ENCODE data around the gene LMO1. TPM values are rescaled to one million over a fixed set of nuclear protein-coding genes. Genes with fewer than 3 reads are reported as not detected.

LMO1 gene
- total RNA-seq, 1 experiment from 2014 or later = not detected

GRCh38 chr11:8218840-8219239, 44.8 kb downstream of the LMO1 start:
- H3K36me3 Mint-ChIP-seq (ENCODE audit: insufficient read depth, unreplicated experiment) = peaks cover 7% of the 10 kb centered on the region
- POLR2A ChIA-PET = interaction anchor here (0.7 kb wide), 1 partner anchor 344 kb away, joined by 3 read pairs; no protein-coding TSS in a partner anchor
- H3K4me1 Mint-ChIP-seq (ENCODE audit: insufficient read depth, unreplicated experiment) = no peaks in the 10 kb centered on the region
- H3K9me3 Mint-ChIP-seq (ENCODE audit: unreplicated experiment) = no peaks in the 10 kb centered on the region
- CTCF ChIA-PET = interaction anchor here (0.6 to 19.3 kb wide), 17 partner anchors 10 to 1025 kb away, joined by 3 to 398 read pairs (median 4); partner anchors contain the start of gene LMO1
- no peak for DNase-seq (ENCODE audit: unreplicated experiment)
- H3K27ac Mint-ChIP-seq (ENCODE audit: low read depth, unreplicated experiment) = no peak overlapping the region
- H3K4me3 Mint-ChIP-seq (ENCODE audit: unreplicated experiment) = no peak overlapping the region
- peaks cover 19% of the 10 kb centered on the region for H3K27me3 Mint-ChIP-seq (ENCODE audit: insufficient read depth, unreplicated experiment)
- intact Hi-C loops (cut with micrococcal nuclease) = loop anchor here (1.0 kb wide), 1 partner anchor 347 kb away; no protein-coding TSS in a partner anchor
- no TSS peak for BruUV-seq (replicated peaks)
- no peak for TF ChIP-seq CTCF (IDR thresholded peaks at IDR 0.05; ENCODE audit: unreplicated experiment)

DNA sequence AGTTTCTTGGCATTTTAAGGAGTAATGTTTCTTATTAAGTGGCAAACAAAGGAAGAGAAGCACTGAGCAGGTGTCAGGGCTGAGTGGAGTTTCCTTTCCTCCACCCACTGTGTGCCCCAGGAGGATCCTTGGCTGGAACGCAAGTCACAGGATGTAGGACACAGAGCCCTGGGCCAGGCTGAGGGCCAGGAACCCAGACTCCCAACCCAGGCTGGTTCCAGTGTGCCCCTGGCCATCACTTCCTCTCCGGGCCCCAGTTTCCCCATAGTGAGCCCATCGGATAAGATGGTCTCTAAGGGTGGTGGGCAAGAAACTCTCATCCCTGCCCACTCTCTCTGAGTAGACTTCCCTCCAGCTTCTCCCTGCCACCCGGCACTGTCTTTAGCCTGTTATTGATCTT, 45.3 kb downstream of the LMO1 start:
- H3K9me3 Mint-ChIP-seq (ENCODE audit: unreplicated experiment) = no peaks in the 10 kb centered on the region
- intact Hi-C loops (cut with micrococcal nuclease) = no loop called here
- no peak overlapping the region for H3K4me3 Mint-ChIP-seq (ENCODE audit: unreplicated experiment)
- no peaks in the 10 kb centered on the region for H3K4me1 Mint-ChIP-seq (ENCODE audit: insufficient read depth, unreplicated experiment)
- no peak for TF ChIP-seq CTCF (IDR thresholded peaks at IDR 0.05; ENCODE audit: unreplicated experiment)
- ChIA-PET CTCF (interaction anchor here (0.9 to 19.3 kb wide), 6 partner anchors 10 to 350 kb away, joined by 5 to 398 read pairs (median 7); partner anchors contain the start of gene LMO1), POLR2A (interaction anchor here (0.7 kb wide), 1 partner anchor 344 kb away, joined by 3 read pairs; no protein-coding TSS in a partner anchor)
- BruUV-seq (replicated peaks) = no TSS peak
- H3K36me3 Mint-ChIP-seq (ENCODE audit: insufficient read depth, unreplicated experiment) = peaks cover 7% of the 10 kb centered on the region
- H3K27ac Mint-ChIP-seq (ENCODE audit: low read depth, unreplicated experiment) = no peak overlapping the region
- no peak for DNase-seq (ENCODE audit: unreplicated experiment)
- peaks cover 19% of the 10 kb centered on the region for H3K27me3 Mint-ChIP-seq (ENCODE audit: insufficient read depth, unreplicated experiment)

DNA sequence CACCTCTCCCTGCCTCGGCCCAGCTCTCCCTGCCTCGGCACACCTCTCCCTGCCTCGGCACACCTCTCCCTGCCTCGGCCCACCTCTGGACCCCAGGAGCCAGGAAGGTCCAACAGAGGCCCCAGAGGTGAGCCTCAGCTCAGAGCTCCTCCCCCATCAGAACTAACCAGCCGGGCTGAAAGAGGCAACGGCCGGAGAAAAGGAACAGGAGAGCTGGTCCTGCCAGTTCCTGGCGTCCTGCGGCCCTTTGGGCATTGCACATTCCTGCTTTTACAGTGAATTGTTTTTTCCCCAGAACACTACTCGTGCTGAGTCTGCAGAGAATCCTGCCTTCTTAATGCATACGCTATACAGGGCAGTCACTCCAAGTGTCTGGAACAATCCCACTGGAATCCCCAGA, 45.8 kb downstream of the LMO1 start:
- ChIA-PET POLR2A (interaction anchor here (0.6 kb wide), 1 partner anchor 500 kb away, joined by 3 read pairs; no protein-coding TSS in a partner anchor), CTCF (interaction anchor here (0.6 to 19.3 kb wide), 9 partner anchors 11 to 560 kb away, joined by 3 to 398 read pairs (median 5); partner anchors contain the start of gene LMO1)
- peaks cover 7% of the 10 kb centered on the region for H3K36me3 Mint-ChIP-seq (ENCODE audit: insufficient read depth, unreplicated experiment)
- no TSS peak for BruUV-seq (replicated peaks)
- no peak for DNase-seq (ENCODE audit: unreplicated experiment)
- H3K9me3 Mint-ChIP-seq (ENCODE audit: unreplicated experiment) = no peaks in the 10 kb centered on the region
- intact Hi-C loops (cut with micrococcal nuclease) = no loop called here
- no peak for TF ChIP-seq CTCF (IDR thresholded peaks at IDR 0.05; ENCODE audit: unreplicated experiment)
- no peak overlapping the region for H3K27ac Mint-ChIP-seq (ENCODE audit: low read depth, unreplicated experiment)
- no peaks in the 10 kb centered on the region for H3K4me1 Mint-ChIP-seq (ENCODE audit: insufficient read depth, unreplicated experiment)
- H3K27me3 Mint-ChIP-seq (ENCODE audit: insufficient read depth, unreplicated experiment) = peaks cover 19% of the 10 kb centered on the region
- no peak overlapping the region for H3K4me3 Mint-ChIP-seq (ENCODE audit: unreplicated experiment)

GRCh38 chr11:8217136-8217535, 46.5 kb downstream of the LMO1 start:
- DNase-seq (ENCODE audit: unreplicated experiment) = no peak
- intact Hi-C loops (cut with micrococcal nuclease) = no loop called here
- Mint-ChIP-seq H3K27ac (ENCODE audit: low read depth, unreplicated experiment) (no peak overlapping the region), H3K9me3 (ENCODE audit: unreplicated experiment) (no peaks in the 10 kb centered on the region), H3K4me3 (ENCODE audit: unreplicated experiment) (no peak overlapping the region), H3K27me3 (ENCODE audit: insufficient read depth, unreplicated experiment) (peaks cover 19% of the 10 kb centered on the region), H3K4me1 (ENCODE audit: insufficient read depth, unreplicated experiment) (no peaks in the 10 kb centered on the region), H3K36me3 (ENCODE audit: insufficient read depth, unreplicated experiment) (peaks cover 7% of the 10 kb centered on the region)
- no TSS peak for BruUV-seq (replicated peaks)
- POLR2A ChIA-PET = interaction anchor here (0.6 kb wide), 1 partner anchor 501 kb away, joined by 3 read pairs; no protein-coding TSS in a partner anchor
- TF ChIP-seq CTCF (IDR thresholded peaks at IDR 0.05; ENCODE audit: unreplicated experiment) = no peak
- CTCF ChIA-PET = interaction anchor here (0.5 to 19.3 kb wide), 9 partner anchors 11 to 560 kb away, joined by 3 to 398 read pairs (median 4); partner anchors contain the start of gene LMO1
